ENCODE data around the gene IL16. TPM values are rescaled to one million over a fixed set of nuclear protein-coding genes. Genes with fewer than 3 reads are reported as not detected.

IL16 gene
- total RNA-seq, 2 donors from 2014 or later = 11.1 to 17.1 TPM

DNA sequence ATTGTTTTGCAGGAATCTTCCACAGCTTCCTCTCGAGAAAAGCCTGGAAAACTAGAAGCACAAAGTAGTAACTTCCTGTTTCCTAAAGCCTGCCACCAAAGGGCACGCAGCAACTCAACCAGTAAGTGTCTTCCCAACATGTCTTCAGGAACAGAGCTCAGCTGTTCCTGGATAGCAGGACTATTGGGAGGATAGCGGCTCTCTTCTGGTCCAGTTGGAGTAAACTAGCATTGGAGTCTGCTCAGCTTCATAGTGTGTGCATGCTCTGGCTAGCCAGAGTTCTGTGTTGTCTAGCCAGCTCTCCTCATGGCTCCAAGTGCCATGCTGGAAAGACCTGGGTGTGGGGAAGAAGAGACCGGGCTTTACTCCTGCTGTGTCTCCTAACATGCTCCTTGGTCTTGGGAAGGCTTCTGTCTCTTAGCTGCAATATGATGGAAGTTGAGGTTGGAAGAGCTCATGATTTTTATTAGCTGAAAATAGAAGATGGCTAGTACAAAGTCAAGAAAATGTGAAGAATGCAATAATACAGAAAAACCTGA lies 63.1 kb downstream of the IL16 start:
- H3K4me3 ChIP-seq = no peak overlapping the region
- H3K36me3 ChIP-seq = no peaks in the 10 kb centered on the region
- H3K4me1 ChIP-seq (ENCODE audit: control insufficient read depth in 1 of 2, low read depth in 2 of 2) = no peaks in the 10 kb centered on the region
- no peaks in the 10 kb centered on the region for H3K9me3 ChIP-seq
- no peak for DNase-seq (ENCODE audit: low spot score)
- ATAC-seq (ENCODE audit: insufficient number of reproducible peaks, low FRiP score, low read depth) = no peak
- TF ChIP-seq, protein P1, sequence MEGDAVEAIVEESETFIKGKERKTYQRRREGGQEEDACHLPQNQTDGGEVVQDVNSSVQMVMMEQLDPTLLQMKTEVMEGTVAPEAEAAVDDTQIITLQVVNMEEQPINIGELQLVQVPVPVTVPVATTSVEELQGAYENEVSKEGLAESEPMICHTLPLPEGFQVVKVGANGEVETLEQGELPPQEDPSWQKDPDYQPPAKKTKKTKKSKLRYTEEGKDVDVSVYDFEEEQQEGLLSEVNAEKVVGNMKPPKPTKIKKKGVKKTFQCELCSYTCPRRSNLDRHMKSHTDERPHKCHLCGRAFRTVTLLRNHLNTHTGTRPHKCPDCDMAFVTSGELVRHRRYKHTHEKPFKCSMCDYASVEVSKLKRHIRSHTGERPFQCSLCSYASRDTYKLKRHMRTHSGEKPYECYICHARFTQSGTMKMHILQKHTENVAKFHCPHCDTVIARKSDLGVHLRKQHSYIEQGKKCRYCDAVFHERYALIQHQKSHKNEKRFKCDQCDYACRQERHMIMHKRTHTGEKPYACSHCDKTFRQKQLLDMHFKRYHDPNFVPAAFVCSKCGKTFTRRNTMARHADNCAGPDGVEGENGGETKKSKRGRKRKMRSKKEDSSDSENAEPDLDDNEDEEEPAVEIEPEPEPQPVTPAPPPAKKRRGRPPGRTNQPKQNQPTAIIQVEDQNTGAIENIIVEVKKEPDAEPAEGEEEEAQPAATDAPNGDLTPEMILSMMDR (IDR thresholded peaks at IDR 0.05) = no peak
- no peak overlapping the region for H3K27ac ChIP-seq
- no peaks in the 10 kb centered on the region for H3K27me3 ChIP-seq (replicated peaks; ENCODE audit: insufficient read depth)

DNA sequence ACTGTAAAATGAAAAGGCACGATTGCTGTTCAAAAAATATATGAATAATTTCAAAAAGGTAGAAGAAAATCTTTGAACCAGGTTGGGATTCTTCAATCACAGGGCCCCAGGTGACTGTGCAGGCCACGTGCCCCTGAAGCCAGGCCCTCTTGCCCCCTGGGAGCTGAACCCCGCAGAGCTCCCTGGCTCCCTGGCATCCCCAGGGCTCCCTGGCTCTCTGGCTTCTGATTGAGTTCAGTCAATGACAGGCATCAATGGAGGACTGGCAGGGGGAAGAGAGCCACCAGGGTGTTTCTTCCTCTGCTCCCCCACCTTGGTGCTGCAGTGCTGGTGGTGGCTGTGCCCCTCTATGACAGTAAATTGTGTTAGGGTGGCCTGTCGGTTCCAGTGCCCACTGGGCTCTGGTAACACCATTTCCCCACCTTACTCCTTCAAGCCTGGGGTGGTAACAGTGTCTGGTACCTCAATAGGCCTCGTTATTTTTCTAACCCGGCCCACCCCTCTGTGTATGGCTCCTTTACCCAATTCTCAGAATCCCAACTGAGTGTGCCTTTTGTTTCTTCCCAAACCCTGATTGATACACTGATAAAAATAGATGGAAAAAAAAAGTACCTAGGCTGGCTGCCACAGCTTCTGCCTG lies 64.6 kb downstream of the IL16 start:
- Histone ChIP-seq H3K4me3 (no peak overlapping the region), H3K9me3 (no peaks in the 10 kb centered on the region), H3K4me1 (ENCODE audit: control insufficient read depth in 1 of 2, low read depth in 2 of 2) (peaks cover 0 to 4% of the 10 kb centered on the region in 2 donors), H3K36me3 (no peaks in the 10 kb centered on the region), H3K27me3 (replicated peaks; ENCODE audit: insufficient read depth) (no peaks in the 10 kb centered on the region), H3K27ac (no peak overlapping the region)
- DNase-seq (ENCODE audit: low spot score) (no peak), ATAC-seq (ENCODE audit: insufficient number of reproducible peaks, low FRiP score, low read depth) (no peak)
- TF ChIP-seq, protein P1 (IDR thresholded peaks at IDR 0.05) = no peak

DNA sequence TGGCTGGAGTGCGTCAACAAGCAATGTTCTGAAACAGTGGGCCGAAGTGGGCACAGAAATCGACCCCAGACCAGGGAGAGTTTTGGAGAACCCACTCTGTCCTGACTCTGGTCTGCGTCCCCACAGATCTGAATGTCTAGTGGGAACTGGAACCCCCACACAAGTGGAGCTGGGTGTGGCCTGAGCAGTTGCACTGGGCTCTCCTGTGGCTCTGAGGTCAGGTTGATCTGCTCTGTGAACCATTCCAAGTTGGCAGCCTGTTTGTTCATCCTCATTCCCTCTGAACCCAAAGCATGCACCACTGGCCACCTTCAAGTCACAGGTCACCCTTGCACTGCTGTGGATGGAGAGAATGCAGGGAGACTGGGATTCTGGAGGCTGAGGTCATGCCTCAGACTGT lies 66.8 kb downstream of the IL16 start:
- Histone ChIP-seq H3K27me3 (replicated peaks; ENCODE audit: insufficient read depth) (no peaks in the 10 kb centered on the region), H3K4me3 (no peak overlapping the region), H3K36me3 (no peaks in the 10 kb centered on the region), H3K9me3 (no peaks in the 10 kb centered on the region), H3K27ac (no peak overlapping the region), H3K4me1 (ENCODE audit: control insufficient read depth in 1 of 2, low read depth in 2 of 2) (peaks cover 0 to 6% of the 10 kb centered on the region in 2 donors)
- TF ChIP-seq, protein P1 (IDR thresholded peaks at IDR 0.05) = no peak
- ATAC-seq (ENCODE audit: insufficient number of reproducible peaks, low FRiP score, low read depth) (no peak), DNase-seq (ENCODE audit: low spot score) (no peak)

DNA sequence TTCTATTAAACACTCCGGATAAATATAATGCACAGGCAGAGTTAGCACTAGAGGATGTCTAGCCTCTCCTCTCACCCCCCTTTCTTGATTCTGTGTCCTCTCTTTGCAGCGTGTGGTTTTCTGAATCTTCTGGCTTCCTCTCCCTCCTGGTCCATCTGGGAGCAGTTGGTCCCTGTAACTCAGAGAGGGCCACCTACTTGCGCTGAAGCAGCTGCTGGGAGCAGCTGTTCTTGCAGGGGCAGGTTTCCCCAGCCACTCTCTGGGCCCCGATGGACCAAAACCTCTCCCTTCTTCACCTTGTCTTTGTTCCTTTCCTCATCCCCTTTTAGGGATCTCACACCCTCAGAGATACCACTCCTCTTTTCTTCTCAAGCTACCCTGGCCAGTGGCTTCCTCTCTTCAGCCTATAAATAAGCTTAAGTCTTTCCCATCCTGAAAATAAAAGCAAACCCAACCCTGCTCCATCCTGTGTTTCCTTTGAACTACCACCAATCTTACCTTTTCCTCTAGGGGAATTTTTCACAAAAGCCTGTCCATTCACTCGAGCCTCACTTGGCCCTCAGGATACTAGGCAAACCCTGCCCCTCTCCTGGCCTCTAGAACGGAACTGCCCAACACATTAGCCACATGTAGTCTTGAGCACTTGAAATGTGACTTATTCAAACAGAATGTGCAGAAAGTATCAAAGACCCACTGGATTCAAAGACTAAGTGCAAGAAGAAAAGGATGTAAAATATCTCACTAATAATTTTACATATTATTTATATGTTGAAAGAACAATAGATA lies 67.6 kb downstream of the IL16 start:
- H3K9me3 ChIP-seq = no peaks in the 10 kb centered on the region
- ATAC-seq (ENCODE audit: insufficient number of reproducible peaks, low FRiP score, low read depth) (no peak), DNase-seq (ENCODE audit: low spot score) (no peak)
- no peak overlapping the region for H3K27ac ChIP-seq
- no peak overlapping the region for H3K4me3 ChIP-seq
- no peaks in the 10 kb centered on the region for H3K27me3 ChIP-seq (replicated peaks; ENCODE audit: insufficient read depth)
- H3K36me3 ChIP-seq = no peaks in the 10 kb centered on the region
- TF ChIP-seq, protein P1 (IDR thresholded peaks at IDR 0.05) = no peak
- peaks cover 0 to 6% of the 10 kb centered on the region in 2 donors for H3K4me1 ChIP-seq (ENCODE audit: control insufficient read depth in 1 of 2, low read depth in 2 of 2)

DNA sequence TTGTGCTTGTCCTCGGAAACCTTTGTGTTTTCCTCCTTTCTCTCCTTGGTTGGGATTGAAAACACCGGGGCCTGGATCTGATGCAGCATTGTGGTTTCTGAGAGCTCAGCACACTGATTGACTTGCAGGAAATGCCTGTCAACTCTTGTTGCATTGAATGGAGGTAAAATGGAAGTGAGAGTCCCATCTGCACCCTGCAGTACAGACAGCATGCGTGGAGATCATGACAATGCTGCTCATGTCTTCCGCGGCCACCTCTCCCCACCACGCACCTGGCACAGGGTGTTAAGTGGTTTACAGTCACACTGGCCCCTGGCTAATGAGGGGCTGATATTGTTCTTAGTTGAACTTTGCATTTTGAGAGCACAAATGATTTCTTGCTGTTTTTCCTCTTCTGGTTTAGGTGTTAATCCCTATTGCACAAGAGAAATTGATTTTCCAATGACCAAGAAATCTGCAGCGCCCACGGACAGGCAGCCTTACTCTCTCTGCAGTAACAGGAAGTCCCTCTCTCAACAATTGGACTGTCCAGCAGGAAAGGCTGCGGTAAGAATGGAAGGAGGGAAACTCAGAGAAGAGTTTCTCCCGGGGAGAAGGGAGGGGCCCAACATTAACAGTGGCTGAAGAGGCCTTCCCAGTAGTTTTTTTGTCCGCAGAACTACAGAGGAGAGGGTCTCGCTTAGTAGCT lies 68.7 kb downstream of the IL16 start:
- Histone ChIP-seq H3K4me1 (ENCODE audit: control insufficient read depth in 1 of 2, low read depth in 2 of 2) (peaks cover 0 to 6% of the 10 kb centered on the region in 2 donors), H3K27ac (no peak overlapping the region), H3K9me3 (no peaks in the 10 kb centered on the region), H3K27me3 (replicated peaks; ENCODE audit: insufficient read depth) (no peaks in the 10 kb centered on the region), H3K4me3 (no peak overlapping the region), H3K36me3 (no peaks in the 10 kb centered on the region)
- DNase-seq (ENCODE audit: low spot score) = no peak
- TF ChIP-seq, protein P1 (IDR thresholded peaks at IDR 0.05) = no peak
- ATAC-seq (ENCODE audit: insufficient number of reproducible peaks, low FRiP score, low read depth) = no peak
